Keratinocyte (primary cell): ENCODE data around the gene PAM16. TPM values are rescaled to one million over a fixed set of nuclear protein-coding genes. Genes with fewer than 3 reads are reported as not detected.

Experiments
- DNase-seq: peaks from one replicate; pipeline ENCODE4 v3.0.0-alpha.2; 2011; ENCODE audit warnings: low read depth, missing footprints, low spot score
- FAIRE-seq: peaks from 2 replicates; lab custom pipeline; 2011; peaks lifted over from hg19 to GRCh38; lab: Jason Lieb, UNC
- H2AFZ ChIP-seq: 2 replicates; pipeline ENCODE4 v1.6.0; 2012; ENCODE audit warnings: low read length, control low read depth, inconsistent platforms; ENCODE audit not compliant: control insufficient read depth
- H3K27ac ChIP-seq: 2 replicates; pipeline ENCODE4 v1.5.1; 2011; ENCODE audit warnings: low read length; ENCODE audit not compliant: control insufficient read depth, insufficient read depth
- H3K27me3 ChIP-seq: 3 replicates; pipeline ENCODE4 v1.6.0; 2011; ENCODE audit warnings: low read length; ENCODE audit not compliant: control insufficient read depth, insufficient read depth; ENCODE audit errors: extremely low read depth
- H3K36me3 ChIP-seq, 2 experiments: 2 replicates in 1 of 2; 3 replicates in 1 of 2; pipeline ENCODE4 v1.5.1; 2011; ENCODE audit warnings: low read length in 2 of 2, mild to moderate bottlenecking in 1 of 2; ENCODE audit not compliant: control insufficient read depth in 2 of 2, insufficient read depth in 2 of 2; ENCODE audit errors: extremely low read depth in 1 of 2
- H3K4me1 ChIP-seq: 3 replicates; pipeline ENCODE4 v1.5.1; 2011; ENCODE audit warnings: low read length; ENCODE audit not compliant: control insufficient read depth, insufficient read depth; ENCODE audit errors: extremely low read depth
- H3K4me2 ChIP-seq: 3 replicates; pipeline ENCODE4 v1.6.0; 2011; ENCODE audit warnings: low read depth, low read length; ENCODE audit not compliant: control insufficient read depth, insufficient read depth; ENCODE audit errors: extremely low read depth
- H3K4me3 ChIP-seq, 3 experiments: fragments of 200-600 bp in 1 of 3; sonication (generic) in 1 of 3; 2 replicates in 2 of 3; 3 replicates in 1 of 3; pipeline ENCODE4 v1.5.1; 2011 to 2016; ENCODE audit warnings: low read length in 3 of 3, mild to moderate bottlenecking in 3 of 3, control low read depth in 2 of 3, inconsistent platforms in 1 of 3, low read depth in 1 of 3, mixed read lengths in 1 of 3, mixed run types in 1 of 3, moderate library complexity in 1 of 3; ENCODE audit not compliant: control insufficient read depth in 2 of 3, insufficient read depth in 2 of 3; ENCODE audit errors: extremely low read depth in 1 of 3
- H3K79me2 ChIP-seq: 2 replicates; pipeline ENCODE4 v1.6.0; 2012; ENCODE audit warnings: low read length; ENCODE audit not compliant: control insufficient read depth, insufficient read depth
- H3K9ac ChIP-seq: 3 replicates; pipeline ENCODE4 v1.6.0; 2011; ENCODE audit warnings: low read length; ENCODE audit not compliant: control insufficient read depth, insufficient read depth; ENCODE audit errors: extremely low read depth
- H3K9me1 ChIP-seq: 3 replicates; pipeline ENCODE4 v1.6.0; 2011; ENCODE audit warnings: low read length; ENCODE audit not compliant: control insufficient read depth, insufficient read depth; ENCODE audit errors: extremely low read depth
- H3K9me3 ChIP-seq: 2 replicates; pipeline ENCODE4 v1.5.1; 2012; ENCODE audit warnings: low read depth, low read length; ENCODE audit not compliant: control insufficient read depth
- H4K20me1 ChIP-seq: 3 replicates; pipeline ENCODE4 v1.6.0; 2011; ENCODE audit warnings: low read length; ENCODE audit not compliant: control insufficient read depth, insufficient read depth; ENCODE audit errors: extremely low read depth
- CTCF ChIP-seq, 3 experiments: IDR thresholded peaks in 1 of 3; conservative IDR thresholded peaks in 1 of 3; optimal IDR thresholded peaks in 1 of 3; 2 replicates in 2 of 3; 3 replicates in 1 of 3; pipeline versions ENCODE3 to v1.5.1; 2011; ENCODE audit warnings: low read length in 3 of 3, mild to moderate bottlenecking in 3 of 3, moderate library complexity in 2 of 3, control low read depth in 1 of 3, inconsistent platforms in 1 of 3; ENCODE audit not compliant: insufficient read depth in 2 of 3; ENCODE audit errors: extremely low read depth in 1 of 3
- EZH2 ChIP-seq: IDR thresholded peaks from one replicate; pipeline ENCODE4 v1.6.1; 2012; ENCODE audit warnings: inconsistent platforms, mild to moderate bottlenecking, low read length, moderate library complexity
- dilution Hi-C: fragments of 300-500 bp; cut with MboI; formaldehyde crosslinking; loops from one replicate; pipeline ENCODE4 v1.7.0; 2020; ENCODE audit warnings: low sequenced_read_pairs; ENCODE audit not compliant: extremely low pct_ligation_motif_present
- polyA plus RNA-seq, 5 experiments: library from polyadenylated mRNA; depleted of rRNA in 3 of 5; stranded (reverse) in 3 of 5; stranded (forward) in 1 of 5; unstranded in 1 of 5; fragments of >200 nt; gene quantifications; 1 replicate in 1 of 5; 2 replicates in 3 of 5; 3 replicates in 1 of 5; pipeline versions ENCODE4 v1.2.1 to v1.2.3, GENCODE V29; 2011 to 2012; ENCODE audit warnings: missing spikeins in 2 of 5, low read depth in 1 of 5, low replicate concordance in 1 of 5

The PAM16 gene
- polyA plus RNA-seq, 1 donor (not counting 4 experiments of a cell fraction or from before 2014, with no cell fraction given), result 32.7 TPM

GRCh38 chr16:4384509-4384942 lies 33.4 kb upstream of the PAM16 start:
- FAIRE-seq, result no peak
- Histone ChIP-seq H3K36me3 (peaks cover 14 to 16% of the 10 kb centered on the region in 2 experiments), H2AFZ (no peak overlapping the region), H3K79me2 (no peaks in the 10 kb centered on the region), H3K9ac (no peak overlapping the region), H3K4me2 (no peak overlapping the region), H3K4me3 (no peak overlapping the region), H3K9me1 (no peaks in the 10 kb centered on the region), H4K20me1 (peaks cover 3% of the 10 kb centered on the region), H3K4me1 (no peaks in the 10 kb centered on the region), H3K27ac (no peak overlapping the region), H3K27me3 (no peaks in the 10 kb centered on the region), H3K9me3 (no peaks in the 10 kb centered on the region)
- TF ChIP-seq EZH2, result no peak
- no peak for TF ChIP-seq CTCF (optimal IDR thresholded peaks at IDR 0.05 in 1 of 3, IDR thresholded peaks at IDR 0.05 in 1 of 3, conservative IDR thresholded peaks at IDR 0.05 in 1 of 3; ENCODE audit: extremely low read depth in 1 of 3, insufficient read depth in 2 of 3, low read length in 3 of 3)
- no peak for DNase-seq
- dilution Hi-C loops, result no loop called here

GRCh38 chr16:4383591-4384444 lies 32.7 kb upstream of the PAM16 start:
- no peaks in the 10 kb centered on the region for H3K79me2 ChIP-seq
- H3K4me1 ChIP-seq, result no peaks in the 10 kb centered on the region
- FAIRE-seq (no peak), DNase-seq (no peak)
- H3K9me1 ChIP-seq, result no peaks in the 10 kb centered on the region
- H2AFZ ChIP-seq, result no peak overlapping the region
- H3K4me2 ChIP-seq, result no peak overlapping the region
- no peak for TF ChIP-seq EZH2
- no peak for TF ChIP-seq CTCF (optimal IDR thresholded peaks at IDR 0.05 in 1 of 3, IDR thresholded peaks at IDR 0.05 in 1 of 3, conservative IDR thresholded peaks at IDR 0.05 in 1 of 3; ENCODE audit: extremely low read depth in 1 of 3, insufficient read depth in 2 of 3, low read length in 3 of 3)
- peaks cover 3% of the 10 kb centered on the region for H4K20me1 ChIP-seq
- no peak overlapping the region for H3K9ac ChIP-seq
- no peaks in the 10 kb centered on the region for H3K27me3 ChIP-seq
- peaks cover 14% of the 10 kb centered on the region in 2 experiments for H3K36me3 ChIP-seq
- no peak overlapping the region for H3K27ac ChIP-seq
- dilution Hi-C loops, result no loop called here
- H3K4me3 ChIP-seq, result no peak overlapping the region
- no peaks in the 10 kb centered on the region for H3K9me3 ChIP-seq
